Measurements from ENCODE around the gene TCEAL4. TPM values are rescaled to one million over a fixed set of nuclear protein-coding genes. Genes with fewer than 3 reads are reported as not detected.

The TCEAL4 gene
- total and polyA plus RNA-seq, 3 donors from 2014 or later, result 62.6 to 149 (median 132) TPM

DNA sequence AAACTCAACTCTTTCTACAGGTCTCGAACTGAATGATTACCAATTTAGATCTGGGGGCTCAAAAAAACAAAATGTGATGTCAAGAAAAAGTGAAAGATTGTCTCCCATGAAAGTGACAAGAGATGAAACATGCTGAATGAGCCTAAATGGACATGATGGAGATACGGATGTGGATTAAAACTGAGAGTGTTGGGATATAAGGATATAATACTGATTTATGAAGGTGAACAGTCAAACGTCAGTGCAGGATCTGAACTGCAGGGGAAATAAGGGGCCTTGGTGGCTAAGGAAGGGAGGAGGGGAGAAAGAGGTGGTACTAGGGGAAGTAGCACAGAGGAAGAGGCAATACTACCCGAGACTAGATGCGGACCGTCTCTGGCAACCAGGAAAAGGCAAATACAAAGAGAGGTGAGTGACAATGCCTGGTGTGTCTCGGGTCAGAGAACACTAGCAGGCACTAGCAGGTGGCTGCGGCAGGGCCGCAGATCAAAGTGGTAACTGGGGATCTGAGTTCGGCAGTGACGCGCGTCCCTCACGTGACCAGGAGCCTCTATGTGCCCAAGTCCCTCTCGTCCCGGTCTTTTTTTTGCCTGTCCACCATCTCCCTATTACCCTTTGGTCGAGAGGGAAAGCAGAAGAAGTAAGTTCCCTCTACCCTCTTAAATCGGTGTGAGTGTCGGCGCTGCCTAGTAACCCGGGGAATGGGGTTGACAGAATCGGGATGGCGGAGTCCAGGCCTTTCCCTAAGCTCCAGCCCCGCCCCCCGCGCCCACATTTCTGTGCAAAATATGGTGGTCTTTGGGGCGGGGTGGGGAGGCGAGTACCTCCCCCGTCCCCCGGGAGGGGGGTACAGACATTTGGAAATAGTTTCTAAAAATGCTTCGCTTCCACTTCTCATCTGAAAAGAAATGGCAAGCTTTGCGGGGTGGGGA, 43.3 kb downstream of the TCEAL4 start, which contains the start of gene TCEAL1:
Gene TCEAL1, plus strand, starts transcription at position 590 of the 932 bp plus-strand sequence. CDS start 942 bp downstream, outside the sequence.
- H3K4me1 ChIP-seq, result no peaks in the 10 kb centered on the region
- peak within 1 kb of the TSS; percentile 58 to 74 for H3K4me3 ChIP-seq
- peak; percentile 86 for DNase-seq
- 1 to 3% methylated on average over 10 to 32 of the region's 32 CpGs for WGBS, 2 donors
- H3K36me3 ChIP-seq (ENCODE audit: low read depth, missing control alignments), result no peaks in the 10 kb centered on the region
- no peaks in the 10 kb centered on the region for H3K27me3 ChIP-seq
- TF ChIP-seq POLR2A (IDR thresholded peaks at IDR 0.05) (peak; percentile 11), CTCF (IDR thresholded peaks at IDR 0.05) (no peak)
- H3K9me3 ChIP-seq, result no peaks in the 10 kb centered on the region
- intact Hi-C loops (cut with DNase I; ENCODE audit: low total_unique reads), result loop anchor here (5.0 kb wide), 1 partner anchor 91 kb away; no protein-coding TSS in a partner anchor
- peak within 1 kb of the TSS; percentile 93 to 96 for H3K27ac ChIP-seq

- peak; percentile 80 for DNase-seq
- Histone ChIP-seq H3K4me1 (no peaks in the 10 kb centered on the region), H3K9me3 (no peaks in the 10 kb centered on the region), H3K36me3 (ENCODE audit: low read depth, missing control alignments) (no peaks in the 10 kb centered on the region), H3K27me3 (no peaks in the 10 kb centered on the region), H3K4me3 (peak overlapping the region; percentile 58 to 74), H3K27ac (peak overlapping the region; percentile 93 to 96)
- no peak for TF ChIP-seq POLR2A (IDR thresholded peaks at IDR 0.05)
- peak; percentile 13 to 26 (median 15) for TF ChIP-seq CTCF (IDR thresholded peaks at IDR 0.05)
- intact Hi-C loops (cut with DNase I; ENCODE audit: low total_unique reads), result loop anchor here (5.0 kb wide), 1 partner anchor 92 kb away; no protein-coding TSS in a partner anchor
- WGBS, 2 donors, result 0% methylated on average over 18 to 38 of the region's 49 CpGs
Observed at GRCh38 chrX:103629318-103630170, 44.2 kb downstream of the TCEAL4 start.

- Histone ChIP-seq H3K4me1 (no peaks in the 10 kb centered on the region), H3K27me3 (no peaks in the 10 kb centered on the region), H3K4me3 (peak overlapping the region; percentile 58 to 74), H3K36me3 (ENCODE audit: low read depth, missing control alignments) (no peaks in the 10 kb centered on the region), H3K27ac (peak overlapping the region; percentile 93 to 96), H3K9me3 (no peaks in the 10 kb centered on the region)
- intact Hi-C loops (cut with DNase I; ENCODE audit: low total_unique reads), result no loop called here
- DNase-seq, result no peak
- no peak for TF ChIP-seq CTCF (IDR thresholded peaks at IDR 0.05)
- WGBS, 2 donors, result 5 to 7% methylated on average over 6 of the region's 6 CpGs
Observed at GRCh38 chrX:103630171-103630511, 44.8 kb downstream of the TCEAL4 start.

GRCh38 chrX:103631145-103631544, 45.8 kb downstream of the TCEAL4 start:
- WGBS, 2 donors, result 63 to 72% methylated on average over 5 of the region's 5 CpGs
- no peaks in the 10 kb centered on the region for H3K27me3 ChIP-seq
- H3K9me3 ChIP-seq, result no peaks in the 10 kb centered on the region
- TF ChIP-seq POLR2A (IDR thresholded peaks at IDR 0.05), result no peak
- no peak for TF ChIP-seq CTCF (IDR thresholded peaks at IDR 0.05)
- DNase-seq, result no peak
- peak overlapping the region in 1 of 2 donors; percentile 93 for H3K27ac ChIP-seq
- intact Hi-C loops (cut with DNase I; ENCODE audit: low total_unique reads), result no loop called here
- H3K4me3 ChIP-seq, result no peak overlapping the region
- H3K4me1 ChIP-seq, result no peaks in the 10 kb centered on the region
- no peaks in the 10 kb centered on the region for H3K36me3 ChIP-seq (ENCODE audit: low read depth, missing control alignments)
